Caco-2 (cell line): ENCODE results near the gene FBLN1. TPM values are rescaled to one million over a fixed set of nuclear protein-coding genes. Genes with fewer than 3 reads are reported as not detected.

Source experiments
- BruUV-seq: library from RNA; stranded (reverse); fragments of 400-500 nt; replicated peaks from 2 replicates; lab custom pipeline; 2021; lab: Mats Ljungman, UMichigan
- CTCF ChIA-PET: fragments of 300-600 bp; sonication (Branson Sonifier 250); formaldehyde crosslinking; loops from one replicate; lab custom pipeline; 2022; ENCODE audit warnings: antibody characterized with exemption; lab: Charles Lee
- POLR2A ChIA-PET: fragments of 300-600 bp; sonication (Branson Sonifier 250); formaldehyde crosslinking; loops from one replicate; lab custom pipeline; 2022; ENCODE audit warnings: antibody characterized with exemption; lab: Charles Lee
- DNase-seq, 2 experiments: peaks; one replicate each; pipeline versions ENCODE4 v3.0.0 to v3.0.0-alpha.2; 2020 to 2022
- H3K27me3 ChIP-seq: replicated peaks from 2 replicates; pipeline ENCODE4 v1.6.0; 2011; ENCODE audit warnings: low read length; ENCODE audit not compliant: control insufficient read depth, insufficient read depth
- H3K36me3 ChIP-seq: 2 replicates; pipeline ENCODE4 v1.5.1; 2011; ENCODE audit warnings: low read length; ENCODE audit not compliant: control insufficient read depth, insufficient read depth
- H3K4me1 ChIP-seq: fragments of 250-450 bp; sonication (Bioruptor Pico); 2 replicates; pipeline ENCODE4 v1.5.1; 2020; ENCODE audit warnings: mild to moderate bottlenecking
- H3K4me3 ChIP-seq: 2 replicates; pipeline ENCODE4 v1.5.1; 2011; ENCODE audit warnings: low read depth, mild to moderate bottlenecking, control low read depth, low read length
- H3K9me3 ChIP-seq: fragments of 250-450 bp; sonication (Bioruptor Pico); 2 replicates; pipeline ENCODE4 v1.5.1; 2020; ENCODE audit warnings: mild to moderate bottlenecking, moderate library complexity
- H3K27ac Mint-ChIP-seq: one replicate; pipeline ENCODE4 v1.8.0; 2022; ENCODE audit warnings: mixed read lengths; ENCODE audit not compliant: unreplicated experiment
- H3K27me3 Mint-ChIP-seq: one replicate; pipeline ENCODE4 v1.8.0; 2022; ENCODE audit warnings: mixed read lengths; ENCODE audit not compliant: insufficient read depth, unreplicated experiment
- H3K36me3 Mint-ChIP-seq: one replicate; pipeline ENCODE4 v1.8.0; 2022; ENCODE audit warnings: mild to moderate bottlenecking, mixed read lengths; ENCODE audit not compliant: insufficient read depth, unreplicated experiment
- H3K4me1 Mint-ChIP-seq: one replicate; pipeline ENCODE4 v1.8.0; 2022; ENCODE audit warnings: low read depth, mixed read lengths; ENCODE audit not compliant: unreplicated experiment
- H3K4me3 Mint-ChIP-seq: one replicate; pipeline ENCODE4 v1.8.0; 2022; ENCODE audit warnings: mild to moderate bottlenecking, moderate library complexity, mixed read lengths; ENCODE audit not compliant: unreplicated experiment
- H3K9me3 Mint-ChIP-seq: one replicate; pipeline ENCODE4 v1.8.0; 2022; ENCODE audit warnings: mixed read lengths; ENCODE audit not compliant: unreplicated experiment
- intact Hi-C: fragments of 100-400 bp; cut with micrococcal nuclease; formaldehyde crosslinking; loops from one replicate; pipeline ENCODE4 v1.10.0; 2022; ENCODE audit not compliant: unreplicated experiment
- total RNA-seq: library from RNA; stranded (reverse); gene quantifications from 2 replicates; pipeline ENCODE4 v1.2.3, GENCODE V29; 2022
- TF ChIP-seq, protein P1 (sequence below), 2 experiments: fragments of 200-600 bp in 1 of 2; IDR thresholded peaks; 1 replicate in 1 of 2; 2 replicates in 1 of 2; pipeline versions ENCODE4 v1.5.1 to v1.8.0; 2011 to 2022; ENCODE audit warnings: antibody characterized with exemption in 1 of 2, control low read depth in 1 of 2, inconsistent platforms in 1 of 2, low read depth in 1 of 2, low read length in 1 of 2, mild to moderate bottlenecking in 1 of 2, moderate library complexity in 1 of 2; ENCODE audit not compliant: insufficient read depth in 1 of 2, severe bottlenecking in 1 of 2, unreplicated experiment in 1 of 2

The FBLN1 gene
- total RNA-seq, 1 experiment from 2014 or later = 519 TPM

- Mint-ChIP-seq H3K27ac (no peak overlapping the region), H3K36me3 (no peaks in the 10 kb centered on the region), H3K4me3 (no peak overlapping the region), H3K27me3 (no peaks in the 10 kb centered on the region), H3K4me1 (no peaks in the 10 kb centered on the region), H3K9me3 (no peaks in the 10 kb centered on the region)
- ChIA-PET CTCF (no interaction called here), POLR2A (no interaction called here)
- no peaks in the 10 kb centered on the region for H3K36me3 ChIP-seq
- H3K4me3 ChIP-seq = no peak overlapping the region
- no TSS peak for BruUV-seq
- 0 out of 2 replicates have a peak, but pooled peaks cover 6% of the 10 kb centered on the region for H3K9me3 ChIP-seq
- TF ChIP-seq, protein P1, sequence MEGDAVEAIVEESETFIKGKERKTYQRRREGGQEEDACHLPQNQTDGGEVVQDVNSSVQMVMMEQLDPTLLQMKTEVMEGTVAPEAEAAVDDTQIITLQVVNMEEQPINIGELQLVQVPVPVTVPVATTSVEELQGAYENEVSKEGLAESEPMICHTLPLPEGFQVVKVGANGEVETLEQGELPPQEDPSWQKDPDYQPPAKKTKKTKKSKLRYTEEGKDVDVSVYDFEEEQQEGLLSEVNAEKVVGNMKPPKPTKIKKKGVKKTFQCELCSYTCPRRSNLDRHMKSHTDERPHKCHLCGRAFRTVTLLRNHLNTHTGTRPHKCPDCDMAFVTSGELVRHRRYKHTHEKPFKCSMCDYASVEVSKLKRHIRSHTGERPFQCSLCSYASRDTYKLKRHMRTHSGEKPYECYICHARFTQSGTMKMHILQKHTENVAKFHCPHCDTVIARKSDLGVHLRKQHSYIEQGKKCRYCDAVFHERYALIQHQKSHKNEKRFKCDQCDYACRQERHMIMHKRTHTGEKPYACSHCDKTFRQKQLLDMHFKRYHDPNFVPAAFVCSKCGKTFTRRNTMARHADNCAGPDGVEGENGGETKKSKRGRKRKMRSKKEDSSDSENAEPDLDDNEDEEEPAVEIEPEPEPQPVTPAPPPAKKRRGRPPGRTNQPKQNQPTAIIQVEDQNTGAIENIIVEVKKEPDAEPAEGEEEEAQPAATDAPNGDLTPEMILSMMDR (IDR thresholded peaks at IDR 0.05; ENCODE audit: insufficient read depth in 1 of 2, low read depth in 1 of 2, low read length in 1 of 2, severe bottlenecking in 1 of 2, unreplicated experiment in 1 of 2) = no peak
- DNase-seq = no peak
- H3K27me3 ChIP-seq = no peaks in the 10 kb centered on the region
- intact Hi-C loops = no loop called here
- no peaks in the 10 kb centered on the region for H3K4me1 ChIP-seq
Observed at GRCh38 chr22:45612940-45613339, 110.3 kb downstream of the FBLN1 start.

DNA sequence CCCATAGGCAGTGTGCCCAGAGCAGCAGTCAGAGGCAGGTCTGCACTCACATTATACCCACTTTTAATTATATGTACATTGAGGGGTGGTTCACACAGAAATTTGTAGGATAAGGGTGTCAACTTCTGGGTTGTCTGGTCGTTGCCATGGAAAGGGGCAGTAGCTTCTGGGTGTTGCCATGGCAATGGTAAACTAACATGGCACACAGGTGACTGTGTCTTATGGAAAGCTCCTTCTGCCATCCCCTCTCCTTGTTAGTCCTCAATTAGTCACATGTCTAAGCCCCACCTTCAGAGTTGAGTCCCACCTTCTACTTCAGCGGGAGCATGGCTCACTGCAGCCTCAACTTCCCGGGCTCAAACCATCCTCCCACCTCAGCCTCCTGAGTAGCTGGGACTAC lies 112.7 kb downstream of the FBLN1 start:
- POLR2A ChIA-PET = no interaction called here
- H3K36me3 ChIP-seq = no peaks in the 10 kb centered on the region
- Mint-ChIP-seq H3K27ac (no peak overlapping the region), H3K36me3 (no peaks in the 10 kb centered on the region), H3K9me3 (peaks cover 7% of the 10 kb centered on the region), H3K27me3 (no peaks in the 10 kb centered on the region), H3K4me3 (no peak overlapping the region), H3K4me1 (no peaks in the 10 kb centered on the region)
- DNase-seq = no peak
- no TSS peak for BruUV-seq
- no peaks in the 10 kb centered on the region for H3K4me1 ChIP-seq
- intact Hi-C loops = no loop called here
- H3K9me3 ChIP-seq = peaks cover 10% of the 10 kb centered on the region; the same call in 1 of the 2 replicates
- no peak overlapping the region for H3K4me3 ChIP-seq
- H3K27me3 ChIP-seq = no peaks in the 10 kb centered on the region
- TF ChIP-seq, protein P1 (IDR thresholded peaks at IDR 0.05; ENCODE audit: insufficient read depth in 1 of 2, low read depth in 1 of 2, low read length in 1 of 2, severe bottlenecking in 1 of 2, unreplicated experiment in 1 of 2) = no peak
- CTCF ChIA-PET = no interaction called here

DNA sequence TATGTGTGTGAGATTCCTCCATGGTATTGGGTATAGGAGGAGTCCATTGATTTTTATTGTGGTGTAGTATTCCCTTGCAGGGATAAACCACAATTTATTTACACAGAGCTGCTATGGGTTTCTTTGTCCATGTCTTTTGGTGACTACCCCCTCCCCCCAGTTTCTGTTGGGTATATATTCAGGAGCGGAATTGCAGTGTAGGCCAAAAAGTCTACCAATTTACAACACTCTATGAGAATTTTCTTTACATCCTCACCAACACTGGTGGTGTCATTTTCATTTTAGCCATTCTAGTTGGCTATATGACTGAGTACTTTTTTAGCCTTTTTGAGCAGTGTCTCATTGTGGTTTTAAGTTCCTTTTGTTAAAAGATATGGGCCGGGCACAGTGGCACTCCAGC lies 113.7 kb downstream of the FBLN1 start:
- H3K4me3 Mint-ChIP-seq = no peak overlapping the region
- Histone ChIP-seq H3K36me3 (no peaks in the 10 kb centered on the region), H3K27me3 (no peaks in the 10 kb centered on the region), H3K4me3 (no peak overlapping the region), H3K4me1 (no peaks in the 10 kb centered on the region), H3K9me3 (peaks cover 10% of the 10 kb centered on the region; the same call in 1 of the 2 replicates)
- no peaks in the 10 kb centered on the region for H3K27me3 Mint-ChIP-seq
- H3K27ac Mint-ChIP-seq = no peak overlapping the region
- H3K9me3 Mint-ChIP-seq = peaks cover 10% of the 10 kb centered on the region
- POLR2A ChIA-PET = no interaction called here
- H3K36me3 Mint-ChIP-seq = no peaks in the 10 kb centered on the region
- DNase-seq = no peak
- intact Hi-C loops = no loop called here
- TF ChIP-seq, protein P1 (IDR thresholded peaks at IDR 0.05; ENCODE audit: insufficient read depth in 1 of 2, low read depth in 1 of 2, low read length in 1 of 2, severe bottlenecking in 1 of 2, unreplicated experiment in 1 of 2) = no peak
- no peaks in the 10 kb centered on the region for H3K4me1 Mint-ChIP-seq
- CTCF ChIA-PET = interaction anchor here (1.0 kb wide), 1 partner anchor 11 kb away, joined by 5 read pairs; no protein-coding TSS in a partner anchor
- BruUV-seq = no TSS peak
